NCI-H510A treated with DMSO at 0.1 percent for 48 hours (cell line): ENCODE measurements around the gene BCL2L12.

Experiments used
- DNase-seq: peaks from one replicate; lab custom pipeline; 2025; lab: John Stamatoyannopoulos, UW

The BCL2L12 gene

DNA sequence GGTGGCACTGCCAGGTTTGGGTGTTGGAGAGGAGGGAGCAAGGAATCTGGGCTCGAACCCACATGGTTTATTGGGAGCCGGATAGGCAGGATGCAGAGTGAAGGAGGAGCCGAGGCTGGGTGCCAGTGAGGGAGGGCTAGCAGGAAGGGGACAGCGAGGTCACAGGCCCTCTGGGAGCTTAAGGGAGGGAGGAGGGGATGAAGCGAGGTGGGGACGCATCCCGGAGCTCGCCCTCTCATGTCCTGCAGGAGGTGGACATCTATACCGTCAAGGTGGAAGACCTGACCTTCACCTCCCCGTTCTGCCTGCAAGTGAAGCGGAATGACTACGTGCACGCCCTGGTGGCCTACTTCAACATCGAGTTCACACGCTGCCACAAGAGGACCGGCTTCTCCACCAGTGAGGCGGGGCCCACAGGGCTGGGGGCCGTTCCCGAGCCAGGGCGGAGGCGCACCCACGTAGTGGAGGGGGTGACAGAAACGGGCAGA is 20.2 kb downstream of the BCL2L12 start:
- no peak for DNase-seq

DNA sequence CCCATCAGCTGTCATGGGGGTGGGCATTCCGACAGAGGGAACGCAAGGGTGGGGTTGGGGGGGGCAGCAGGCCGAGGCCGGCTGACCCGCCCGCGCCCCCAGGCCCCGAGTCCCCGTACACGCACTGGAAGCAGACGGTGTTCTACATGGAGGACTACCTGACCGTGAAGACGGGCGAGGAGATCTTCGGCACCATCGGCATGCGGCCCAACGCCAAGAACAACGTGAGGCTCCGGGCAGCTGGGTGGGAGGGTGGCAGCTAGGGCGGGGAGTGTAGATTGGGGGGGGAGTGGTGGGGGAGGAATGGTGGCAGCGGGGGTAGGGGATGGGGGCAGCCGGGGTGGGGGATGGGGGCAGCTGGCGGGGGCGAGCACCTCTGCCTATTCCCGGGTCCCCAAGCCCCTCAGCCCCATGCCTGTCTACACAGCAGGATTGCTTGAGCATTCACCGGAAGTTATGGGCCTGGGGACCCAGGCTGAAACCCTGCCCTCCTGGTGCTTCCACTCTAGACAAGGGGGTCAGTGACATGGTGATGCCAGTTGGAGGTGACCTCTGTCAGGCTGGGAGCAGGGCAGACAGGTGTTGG is 20.9 kb downstream of the BCL2L12 start:
- DNase-seq: no peak

DNA sequence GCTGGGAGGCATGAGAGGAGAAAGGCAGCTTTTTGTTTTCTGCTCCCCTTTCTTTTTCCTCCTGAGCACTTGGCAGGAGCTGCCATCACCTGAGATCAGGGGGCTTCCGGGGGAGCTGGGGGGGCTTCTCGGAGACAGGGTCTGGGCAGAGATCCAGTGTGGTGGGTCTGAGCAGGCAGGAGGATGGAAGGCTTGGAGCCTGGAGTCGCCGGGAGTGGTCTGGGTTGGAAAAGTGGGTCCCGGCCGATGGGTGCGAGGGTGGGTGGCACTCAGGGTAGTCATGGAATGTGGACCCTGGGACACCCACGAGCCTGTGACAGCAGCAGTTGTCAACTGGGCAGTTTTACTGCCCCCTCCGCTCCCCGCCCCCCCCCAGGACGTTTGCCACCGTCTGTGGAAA is 21.4 kb downstream of the BCL2L12 start:
- no peak for DNase-seq

DNA sequence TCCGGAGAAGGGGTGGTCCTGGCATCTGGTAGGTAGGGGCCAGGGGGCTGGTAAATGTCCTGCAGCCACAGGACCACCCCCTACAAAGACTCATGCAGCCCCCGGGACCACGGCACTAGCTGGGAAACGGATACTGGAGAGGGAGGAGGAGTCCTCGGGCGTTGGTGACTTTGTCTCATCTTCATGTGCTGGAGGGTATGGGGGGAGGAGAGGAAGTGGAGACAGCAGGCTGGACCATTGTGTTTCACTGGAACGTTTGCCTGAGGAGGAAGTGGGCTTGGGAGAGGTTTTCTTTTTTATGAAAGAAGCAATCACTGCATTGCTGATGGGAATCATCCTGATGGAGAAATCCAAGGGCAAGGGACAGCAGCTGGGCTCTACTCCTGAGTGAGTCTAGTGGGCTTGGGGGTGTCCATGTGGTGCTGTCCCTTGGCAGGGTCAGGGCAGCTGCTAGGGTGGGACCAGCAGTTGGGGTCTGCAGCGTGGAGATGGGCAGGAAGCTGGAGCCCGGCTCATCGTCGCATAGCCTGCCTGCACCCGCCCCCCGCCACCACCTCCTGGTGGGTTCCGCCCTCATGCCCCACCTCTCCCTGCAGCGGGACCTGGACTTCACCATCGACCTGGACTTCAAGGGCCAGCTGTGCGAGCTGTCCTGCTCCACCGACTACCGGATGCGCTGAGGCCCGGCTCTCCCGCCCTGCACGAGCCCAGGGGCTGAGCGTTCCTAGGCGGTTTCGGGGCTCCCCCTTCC is 22.0 kb downstream of the BCL2L12 start:
- DNase-seq: no peak

DNA sequence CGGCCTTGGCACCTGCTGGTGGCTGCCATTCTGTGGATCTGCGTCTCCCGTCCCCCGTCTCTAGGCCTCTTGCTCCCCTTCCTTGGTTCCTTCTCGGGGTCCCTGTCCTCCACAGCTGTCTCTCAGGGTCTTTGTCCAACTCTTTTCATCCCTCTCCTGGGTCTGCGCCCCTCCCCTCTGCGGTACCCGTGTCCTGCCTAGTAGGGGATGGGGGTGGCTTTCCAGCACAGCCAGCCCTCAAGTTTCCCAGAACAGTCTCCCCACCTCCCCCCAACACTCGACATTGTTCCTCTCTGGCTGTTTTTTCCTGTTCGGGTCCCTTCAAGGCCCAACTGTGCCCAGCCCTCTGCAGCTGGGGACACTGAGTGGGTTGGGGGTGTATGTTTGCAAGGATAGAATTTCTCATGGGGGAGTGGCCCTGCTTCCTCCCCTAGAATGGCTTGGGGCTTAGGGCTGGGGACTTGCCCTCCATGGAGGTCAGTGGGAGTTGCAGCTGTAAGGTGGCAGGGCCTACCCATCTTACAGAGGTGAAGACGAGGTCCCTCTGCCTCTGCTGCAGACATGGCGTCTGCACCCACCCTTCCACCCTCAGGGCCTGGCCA is 22.9 kb downstream of the BCL2L12 start:
- DNase-seq: no peak

DNA sequence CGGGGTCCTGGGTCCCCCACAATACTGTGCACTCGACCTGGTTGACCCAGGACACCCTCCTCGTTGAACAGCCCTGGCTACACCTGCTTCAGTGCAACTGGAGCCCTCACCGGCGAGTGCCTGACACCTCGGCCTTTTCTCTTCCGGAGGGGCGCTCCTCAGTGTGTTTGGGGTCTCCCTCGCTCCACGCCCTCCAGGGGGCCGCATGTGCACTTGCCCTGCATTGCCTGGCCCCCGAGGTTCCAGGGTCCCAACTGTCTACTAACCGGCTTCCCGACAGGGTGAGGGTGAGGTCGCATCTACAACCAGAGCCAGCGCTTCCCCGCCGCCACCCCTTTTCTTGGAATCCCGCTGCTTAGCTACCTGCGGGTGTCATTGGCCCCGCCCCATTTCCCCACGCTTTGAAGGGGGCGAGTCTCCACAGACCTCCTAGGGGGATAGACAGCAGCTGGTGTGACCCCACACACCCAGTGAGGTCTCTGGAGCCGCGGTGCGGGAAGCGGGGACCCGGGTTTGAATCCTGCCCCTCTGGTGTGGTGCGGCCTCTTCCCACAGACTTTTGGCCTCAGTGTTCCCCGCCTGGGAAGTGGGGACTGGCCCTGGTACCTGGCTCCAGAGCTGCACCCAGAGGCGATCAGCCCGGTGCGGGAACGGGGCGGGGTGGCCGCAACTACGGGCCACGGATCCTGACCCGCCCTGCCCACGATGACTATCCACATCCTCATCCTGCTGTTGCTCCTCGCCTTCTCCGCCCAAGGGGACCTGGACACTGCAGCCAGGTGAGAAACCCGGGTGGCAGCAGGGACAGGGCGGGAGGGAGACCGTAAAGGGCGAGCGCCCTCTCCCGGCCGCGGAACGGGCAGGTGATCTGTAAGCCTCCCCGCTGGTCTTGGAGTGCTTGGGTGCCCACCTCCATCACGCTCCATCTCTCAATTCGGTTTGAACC is 23.7 kb downstream of the BCL2L12 start, which contains the start of gene ADM5:
Gene ADM5, plus strand, starts transcription at position 462 of the 946 bp plus-strand sequence. Its CDS starts 244 bp downstream, at position 706.
- DNase-seq: peak; percentile 82

DNA sequence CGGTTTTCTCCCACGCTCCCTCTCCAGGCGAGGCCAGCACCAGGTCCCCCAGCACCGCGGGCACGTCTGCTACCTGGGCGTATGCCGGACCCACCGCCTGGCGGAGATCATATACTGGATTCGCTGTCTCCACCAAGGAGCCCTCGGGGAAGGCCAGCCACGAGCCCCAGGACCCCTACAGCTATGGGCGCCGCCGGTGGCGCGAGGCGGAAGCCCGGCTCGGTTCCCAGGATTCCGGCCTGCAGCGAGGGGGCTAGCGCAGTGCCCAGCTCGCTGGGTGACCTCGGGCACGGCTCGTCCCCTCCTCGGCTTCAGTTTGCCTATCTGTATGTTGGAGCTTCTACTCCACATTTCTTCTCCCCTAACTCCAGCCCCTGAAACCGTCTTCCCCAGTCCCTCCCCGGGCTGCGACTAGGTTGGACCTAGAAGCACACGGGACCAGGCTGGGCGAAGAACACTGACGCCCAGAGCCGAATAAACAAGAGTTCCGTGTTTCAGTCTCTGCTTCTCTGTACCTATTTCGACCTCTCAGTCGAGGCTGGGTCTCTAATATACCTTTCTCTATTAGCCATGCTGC is 24.4 kb downstream of the BCL2L12 start:
- DNase-seq: peak; percentile 84

DNA sequence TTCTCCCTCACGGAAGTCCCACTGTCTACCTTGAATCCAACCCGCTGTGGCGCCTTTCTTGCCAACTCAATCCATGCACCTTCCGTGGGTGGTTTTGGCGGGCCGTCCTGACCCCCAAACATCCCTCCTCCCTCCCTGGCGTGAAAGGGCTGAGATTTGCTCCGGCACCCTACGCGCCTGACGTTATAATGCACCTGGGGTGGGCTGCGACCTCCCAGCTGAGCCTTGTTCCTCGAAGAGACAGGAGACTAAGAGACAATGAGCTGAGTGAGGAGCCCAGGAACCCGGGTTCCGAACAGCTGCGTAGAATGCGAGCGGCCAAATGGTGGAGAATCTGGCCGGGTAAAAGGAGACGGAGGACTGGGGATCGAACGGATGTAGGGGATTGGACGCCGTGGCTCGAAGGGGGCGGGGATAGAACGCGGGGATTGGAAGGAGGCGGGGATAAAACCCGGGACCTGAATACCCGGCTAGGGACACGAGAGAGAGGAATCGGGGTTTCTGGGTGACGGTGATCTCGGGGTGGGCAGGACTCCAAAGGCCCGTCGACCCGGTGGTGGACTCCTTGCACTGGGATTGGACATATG is 25.0 kb downstream of the BCL2L12 start, which contains the start of gene CPT1C:
Gene CPT1C, plus strand, starts transcription at position 461 of the 587 bp plus-strand sequence. CDS start 1,137 bp downstream, outside the sequence.
- peak; percentile 98 for DNase-seq

DNA sequence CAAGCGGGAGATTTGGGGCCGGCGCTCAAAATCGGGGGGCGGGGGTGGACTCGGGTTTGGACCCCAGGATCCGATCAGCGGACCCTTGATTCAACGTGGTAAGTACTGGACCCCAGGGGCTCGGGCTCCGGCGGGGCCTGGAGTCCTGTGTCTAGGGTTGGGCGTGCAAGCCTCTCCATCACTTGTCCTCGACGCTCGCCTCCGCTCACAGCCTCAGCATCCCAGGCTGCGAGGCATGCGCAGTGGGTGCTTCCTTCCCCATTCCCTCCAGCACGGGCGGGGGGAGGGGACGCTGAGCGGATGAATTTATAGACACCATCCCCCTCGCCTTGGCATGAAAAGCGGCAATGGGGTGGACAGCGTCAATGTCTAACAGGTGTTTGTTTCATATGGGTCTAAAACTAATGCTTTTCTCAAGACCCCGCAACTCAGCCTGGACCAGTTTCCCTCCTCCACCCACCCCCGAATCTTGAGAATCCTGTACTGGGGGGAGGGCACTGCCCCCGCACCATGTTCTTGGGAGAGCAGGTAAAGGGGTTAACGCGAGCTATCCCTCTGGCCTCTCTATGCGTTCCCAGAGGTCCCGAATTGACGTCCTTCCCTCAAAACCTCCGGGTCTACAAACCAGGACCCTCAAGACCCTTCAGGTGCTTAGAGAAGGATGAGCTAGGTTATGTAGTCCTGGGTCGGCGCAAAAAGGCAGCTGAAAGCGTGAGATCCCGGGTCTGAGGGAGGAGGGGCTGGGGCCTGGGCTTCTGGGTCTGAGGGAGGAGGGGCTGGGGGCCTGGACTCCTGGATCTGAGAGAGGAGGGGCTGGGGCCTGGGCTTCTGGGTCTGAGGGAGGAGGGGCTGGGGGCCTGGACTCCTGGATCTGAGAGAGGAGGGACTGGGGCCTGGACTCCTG is 25.8 kb downstream of the BCL2L12 start:
- DNase-seq: peak; percentile 86

DNA sequence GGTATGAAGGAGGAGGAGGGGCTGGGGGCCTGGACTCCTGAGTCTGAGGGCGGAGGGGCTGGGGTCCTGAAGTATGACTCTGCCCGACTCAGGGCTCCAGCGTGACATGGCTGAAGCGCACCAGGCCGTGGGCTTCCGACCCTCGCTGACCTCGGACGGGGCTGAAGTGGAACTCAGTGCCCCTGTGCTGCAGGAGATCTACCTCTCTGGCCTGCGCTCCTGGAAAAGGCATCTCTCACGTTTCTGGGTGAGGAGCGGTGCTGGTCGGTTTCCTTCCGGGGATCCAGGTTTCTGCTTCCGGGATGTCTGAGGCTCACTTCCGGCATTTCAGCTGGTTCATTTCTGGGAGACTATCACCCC is 26.4 kb downstream of the BCL2L12 start:
- DNase-seq: no peak

DNA sequence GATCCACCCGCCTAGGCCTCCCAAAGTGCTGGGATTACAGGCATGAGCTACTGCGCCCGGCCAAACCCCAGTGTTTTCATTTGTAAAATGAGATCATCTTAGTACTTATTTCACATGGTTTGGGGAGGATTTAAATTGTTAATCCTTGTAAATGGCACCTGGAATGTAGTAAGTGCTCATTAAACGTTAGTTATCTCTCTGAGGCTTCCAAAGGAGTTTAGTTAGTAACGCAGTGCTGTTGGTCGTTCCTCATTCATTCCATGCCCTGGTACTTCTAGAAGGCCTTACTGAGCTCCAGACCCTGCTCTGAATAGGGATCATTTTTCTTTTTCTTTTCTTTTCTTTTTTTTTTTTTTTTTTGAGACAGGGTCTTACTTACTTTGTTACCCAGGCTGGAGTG is 30.4 kb downstream of the BCL2L12 start:
- no peak for DNase-seq

DNA sequence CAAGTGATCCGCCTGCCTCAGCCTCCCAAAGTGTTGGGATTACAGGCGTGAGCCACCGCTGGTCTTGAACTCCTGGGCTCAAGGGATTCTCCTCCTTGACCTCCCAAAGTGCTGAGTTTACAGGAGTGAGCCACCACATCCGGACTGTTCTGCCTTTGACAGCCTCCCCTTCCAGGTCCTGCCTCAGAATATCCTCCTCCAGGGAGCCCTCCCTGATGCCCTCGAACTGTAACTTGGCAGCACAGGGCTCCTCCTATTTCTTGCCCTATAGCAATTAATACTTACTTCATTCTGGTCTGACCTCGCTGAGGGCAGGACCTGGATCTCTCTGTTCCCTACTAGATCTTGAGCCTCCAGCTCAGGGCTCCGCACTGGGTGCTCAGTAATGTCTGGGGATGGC is 31.1 kb downstream of the BCL2L12 start:
- no peak for DNase-seq

DNA sequence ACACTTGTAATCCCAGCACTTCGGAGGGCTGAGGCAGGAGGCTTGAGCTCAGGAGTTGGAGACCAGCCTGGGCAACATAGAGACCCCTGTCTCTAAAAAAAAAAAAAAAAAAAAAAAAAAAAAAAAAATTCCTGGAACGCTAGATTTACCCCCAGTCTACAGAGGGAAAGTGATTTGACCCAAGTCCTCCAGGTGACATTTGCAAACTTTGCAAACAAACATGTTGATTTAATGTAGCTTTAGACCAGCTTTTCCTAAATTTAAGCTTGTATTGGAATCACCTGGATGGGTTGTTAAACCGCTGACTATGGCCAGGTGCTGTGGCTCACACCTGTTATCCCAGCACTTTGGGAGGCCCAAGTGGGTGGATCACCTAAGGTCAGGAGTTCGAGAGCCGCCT is 33.6 kb downstream of the BCL2L12 start:
- no peak for DNase-seq

DNA sequence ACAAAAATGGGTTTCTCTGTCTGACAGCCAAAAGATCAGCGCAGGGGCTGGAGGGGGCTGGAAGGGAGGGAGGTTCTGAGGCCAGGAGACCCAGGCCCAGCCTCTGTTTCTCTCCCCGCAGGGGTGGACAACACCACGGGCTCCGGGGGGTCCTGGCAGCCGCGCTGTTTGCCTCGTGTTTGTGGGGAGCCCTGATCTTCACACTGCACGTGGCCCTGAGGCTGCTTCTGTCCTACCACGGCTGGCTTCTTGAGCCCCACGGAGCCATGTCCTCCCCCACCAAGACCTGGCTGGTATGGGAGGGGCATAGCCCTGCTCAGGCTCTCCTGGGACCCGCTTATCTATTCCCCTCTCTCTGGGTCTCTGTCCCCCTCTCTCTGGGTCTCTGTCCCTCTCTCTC is 34.8 kb downstream of the BCL2L12 start:
- DNase-seq: no peak

DNA sequence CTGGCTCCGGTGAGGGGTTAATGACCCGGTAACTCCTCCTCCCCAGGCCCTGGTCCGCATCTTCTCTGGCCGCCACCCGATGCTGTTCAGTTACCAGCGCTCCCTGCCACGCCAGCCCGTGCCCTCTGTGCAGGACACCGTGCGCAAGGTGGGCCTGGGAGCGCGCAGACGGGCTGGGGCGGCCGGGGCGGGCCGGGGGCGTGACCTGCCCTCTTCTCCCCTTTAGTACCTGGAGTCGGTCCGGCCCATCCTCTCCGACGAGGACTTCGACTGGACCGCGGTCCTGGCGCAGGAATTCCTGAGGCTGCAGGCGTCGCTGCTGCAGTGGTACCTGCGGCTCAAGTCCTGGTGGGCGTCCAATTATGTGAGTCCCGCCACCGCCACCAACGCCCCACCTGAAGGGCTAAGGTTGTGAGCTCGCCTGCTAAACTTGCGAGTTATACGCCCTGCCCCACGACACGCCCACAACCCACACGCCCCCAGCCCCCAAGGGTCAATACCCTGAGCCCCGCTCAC is 35.6 kb downstream of the BCL2L12 start:
- no peak for DNase-seq

DNA sequence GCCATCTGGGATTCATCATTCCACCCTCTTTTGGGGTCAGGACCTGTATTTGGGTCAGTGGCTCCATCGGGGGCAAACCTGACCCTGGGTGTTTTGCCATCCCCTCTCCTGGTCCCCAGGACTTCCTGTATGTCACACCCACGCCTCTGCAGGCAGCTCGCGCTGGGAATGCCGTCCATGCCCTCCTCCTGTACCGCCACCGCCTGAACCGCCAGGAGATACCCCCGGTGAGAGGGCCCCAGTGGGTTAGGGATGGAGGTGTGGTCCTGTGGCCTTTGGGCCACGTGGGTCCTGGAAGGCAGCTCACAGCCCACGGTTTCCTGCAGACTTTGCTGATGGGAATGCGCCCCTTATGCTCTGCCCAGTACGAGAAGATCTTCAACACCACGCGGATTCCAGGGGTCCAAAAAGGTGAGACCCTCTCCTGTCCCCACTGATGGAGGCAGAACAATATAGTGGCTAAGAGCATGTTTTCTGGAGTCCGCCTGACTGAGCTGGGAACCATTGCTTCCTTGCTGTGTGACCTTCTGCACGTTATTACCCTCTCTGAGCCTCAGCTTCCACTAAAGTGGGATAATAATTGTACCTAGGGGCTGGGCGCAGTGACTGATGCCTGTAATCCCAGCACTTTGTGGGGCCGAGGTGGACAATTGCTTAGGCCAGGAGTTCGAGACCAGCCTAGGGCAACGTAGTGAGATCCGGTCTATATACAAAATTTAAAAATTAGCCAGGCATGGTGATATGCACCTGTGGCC is 39.3 kb downstream of the BCL2L12 start:
- DNase-seq: no peak

DNA sequence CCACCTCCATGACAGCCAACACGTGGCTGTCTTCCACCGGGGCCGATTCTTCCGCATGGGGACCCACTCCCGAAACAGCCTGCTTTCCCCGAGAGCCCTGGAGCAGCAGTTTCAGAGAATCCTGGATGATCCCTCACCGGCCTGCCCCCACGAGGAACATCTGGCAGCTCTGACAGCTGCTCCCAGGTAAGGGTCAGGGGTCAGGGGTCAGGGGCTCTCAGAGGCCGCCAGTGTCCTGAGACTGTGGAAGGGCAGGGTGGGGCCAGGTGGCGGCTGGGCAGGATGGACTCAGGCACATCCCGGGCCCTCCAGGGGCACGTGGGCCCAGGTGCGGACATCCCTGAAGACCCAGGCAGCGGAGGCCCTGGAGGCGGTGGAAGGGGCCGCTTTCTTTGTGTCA is 40.2 kb downstream of the BCL2L12 start:
- DNase-seq: no peak

DNA sequence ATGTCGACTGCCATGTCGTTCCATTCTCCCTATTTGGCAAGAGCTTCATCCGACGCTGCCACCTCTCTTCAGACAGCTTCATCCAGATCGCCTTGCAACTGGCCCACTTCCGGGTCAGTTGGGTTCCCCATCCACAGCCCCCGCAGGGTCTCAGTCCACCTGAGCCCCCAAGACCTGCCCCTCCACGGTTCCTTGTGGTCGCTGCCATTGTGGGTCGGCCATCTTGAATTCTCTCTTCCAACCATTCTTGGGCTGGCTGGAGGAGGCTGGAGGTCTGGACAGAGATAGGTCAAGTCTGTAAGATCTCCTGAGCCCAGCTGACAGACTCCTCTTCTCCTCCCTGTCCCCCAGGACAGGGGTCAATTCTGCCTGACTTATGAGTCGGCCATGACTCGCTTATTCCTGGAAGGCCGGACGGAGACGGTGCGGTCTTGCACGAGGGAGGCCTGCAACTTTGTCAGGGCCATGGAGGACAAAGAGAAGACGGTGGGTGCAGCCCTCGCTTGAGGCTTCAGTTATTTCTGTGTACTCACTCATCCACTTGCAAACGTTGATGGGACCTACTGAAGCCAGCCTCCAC is 44.7 kb downstream of the BCL2L12 start:
- DNase-seq: no peak

DNA sequence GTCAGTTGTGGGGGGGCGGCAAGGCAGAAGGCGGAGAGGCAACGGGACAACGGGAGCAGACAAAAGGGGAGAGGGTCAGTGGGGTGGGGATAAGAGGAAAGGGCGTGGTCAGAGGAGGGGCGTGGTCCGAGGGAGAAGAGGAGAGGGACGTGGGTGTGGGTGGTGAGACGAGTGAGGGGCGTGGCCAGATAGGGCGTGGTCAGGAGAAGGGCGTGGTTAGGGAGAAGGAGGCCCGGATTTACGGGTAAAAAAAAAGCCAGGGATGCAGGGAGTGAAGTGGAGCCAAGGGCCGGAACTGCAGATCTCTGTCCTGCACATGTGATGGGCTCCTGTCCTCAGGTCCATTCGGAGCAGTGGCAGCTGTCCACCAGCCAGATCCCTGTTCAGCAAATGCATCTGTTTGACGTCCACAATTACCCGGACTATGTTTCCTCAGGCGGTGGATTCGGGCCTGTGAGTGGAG is 46.7 kb downstream of the BCL2L12 start:
- DNase-seq: no peak
